DMS53 (cell line): Measurements from ENCODE around the gene SNCA.

ENCODE experiments used
- DNase-seq: peaks from one replicate; lab custom pipeline; 2025; lab: John Stamatoyannopoulos, UW

SNCA gene

DNA sequence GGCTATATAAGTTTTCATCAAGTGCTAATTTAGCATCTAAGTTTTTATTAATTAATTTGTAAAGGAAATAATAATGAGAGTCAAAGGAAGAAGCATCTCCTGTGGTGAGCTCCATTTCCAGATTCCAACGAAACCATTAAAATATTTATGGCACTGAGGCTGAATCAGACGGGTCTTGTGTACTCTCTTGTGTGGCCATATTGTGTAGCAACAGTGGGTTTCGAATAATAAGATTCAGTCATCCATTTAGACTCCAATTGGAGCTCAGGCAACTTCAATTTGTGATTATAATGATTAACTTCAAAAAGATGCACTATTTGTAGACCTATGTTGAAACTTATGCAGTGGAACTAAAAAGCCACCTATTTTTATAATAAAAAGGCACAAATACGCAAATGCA is 82.4 kb downstream of the SNCA start:
- no peak for DNase-seq

DNA sequence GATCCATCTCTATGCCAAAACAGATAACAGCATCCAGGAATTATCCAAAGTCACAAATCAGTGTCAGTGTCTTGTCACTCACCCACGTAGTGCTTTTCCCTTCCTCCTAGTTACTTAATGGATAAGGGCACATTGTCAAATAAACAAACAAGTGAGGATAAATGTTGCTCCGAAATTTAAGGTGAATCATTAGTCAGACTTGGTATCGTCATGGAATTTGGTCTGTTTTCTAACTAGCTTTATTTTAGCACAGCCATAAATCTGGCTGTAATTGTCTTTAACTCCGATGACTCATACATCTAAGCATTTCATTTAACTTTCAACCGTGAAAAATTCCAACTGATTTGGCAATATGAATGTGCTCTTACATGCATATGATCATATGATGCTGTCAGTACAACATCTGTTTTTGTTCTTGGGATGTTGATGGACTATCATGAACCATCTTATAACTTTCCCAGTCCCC is 83.3 kb downstream of the SNCA start:
- no peak for DNase-seq

DNA sequence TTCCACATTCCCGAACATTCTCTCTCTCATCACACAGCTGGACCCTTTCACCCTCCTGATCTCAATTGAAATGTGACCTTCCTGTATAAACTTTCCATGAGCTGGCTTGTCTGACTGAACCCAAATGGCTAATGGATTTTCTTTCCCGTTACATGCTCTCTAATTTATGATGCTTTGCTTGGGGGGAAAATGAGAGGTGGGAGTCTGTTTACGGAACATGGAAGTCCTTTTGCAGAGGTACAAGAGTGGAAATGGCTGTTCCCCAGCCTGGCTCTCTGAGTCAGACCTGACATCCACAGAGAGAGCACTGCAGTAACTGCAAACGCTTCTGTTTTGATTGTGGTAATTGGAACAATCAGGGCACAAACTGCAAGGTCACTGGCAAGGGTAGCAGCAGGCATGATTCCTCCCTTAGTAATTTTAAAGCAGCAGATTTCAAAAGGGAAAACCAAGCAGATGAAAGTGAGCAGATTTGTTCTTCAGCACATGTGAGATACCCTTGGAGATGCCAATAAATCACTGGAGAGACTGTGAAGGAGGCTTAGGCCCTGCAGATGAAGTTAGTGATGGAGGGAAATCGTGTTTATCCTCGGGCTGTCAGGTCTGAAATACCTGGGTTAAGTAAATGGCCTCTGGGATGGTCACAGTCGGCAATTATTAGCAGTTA is 83.9 kb downstream of the SNCA start:
- no peak for DNase-seq

DNA sequence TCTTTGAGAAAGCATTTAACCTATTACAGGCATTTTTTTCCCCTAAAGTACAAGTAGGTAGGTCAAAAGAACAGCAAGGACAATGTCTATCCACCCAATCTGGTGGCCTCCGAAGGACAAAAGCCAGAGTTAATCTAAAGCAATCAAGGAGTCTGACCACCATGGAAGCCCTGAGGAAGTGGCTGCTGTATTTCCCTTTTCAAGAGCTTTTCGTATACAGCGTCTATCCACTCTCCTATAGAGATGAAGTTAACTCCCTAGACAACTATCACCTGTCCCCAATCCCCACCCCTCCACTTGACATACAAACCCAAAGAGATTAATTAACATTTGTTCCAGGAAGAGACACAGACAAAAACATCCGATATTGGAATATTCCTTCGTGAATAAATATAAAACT is 85.5 kb downstream of the SNCA start:
- no peak for DNase-seq

DNA sequence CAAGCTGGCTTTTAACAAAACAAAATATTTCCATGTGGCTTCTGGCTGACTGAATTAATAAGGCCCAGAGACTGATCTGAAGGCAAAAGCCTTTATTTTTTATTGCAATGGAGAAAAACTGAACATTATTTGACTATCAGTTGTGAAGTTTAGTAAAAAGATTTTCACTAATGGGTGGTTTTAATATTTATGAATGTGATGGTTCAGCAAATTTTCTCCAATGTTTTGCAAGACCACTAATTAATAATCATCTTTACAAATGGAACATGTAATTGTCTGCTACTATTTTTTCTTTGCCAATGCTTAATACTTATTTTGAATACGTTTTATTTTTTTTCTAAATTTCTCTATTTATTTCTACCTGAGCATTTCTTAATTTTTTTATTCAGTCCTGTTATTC is 90.6 kb downstream of the SNCA start:
- no peak for DNase-seq

DNA sequence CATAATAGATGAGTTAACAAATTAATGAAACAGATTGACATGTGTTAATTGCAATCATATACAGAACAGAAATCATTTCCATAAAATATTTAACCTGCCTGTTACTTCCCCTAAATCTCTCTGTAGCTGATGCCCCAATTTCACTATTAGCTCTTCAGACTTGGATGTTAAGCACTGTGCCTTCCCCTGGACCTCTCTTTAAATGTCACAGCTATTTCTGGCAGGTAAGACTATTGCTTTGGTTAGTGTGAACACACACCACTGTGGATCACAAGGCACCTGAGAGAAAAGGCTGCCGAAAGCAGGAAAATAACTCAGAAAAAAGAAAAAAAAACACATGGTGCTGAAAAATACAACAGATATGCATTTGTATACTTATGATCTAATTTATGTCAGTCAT is 91.3 kb downstream of the SNCA start:
- no peak for DNase-seq

DNA sequence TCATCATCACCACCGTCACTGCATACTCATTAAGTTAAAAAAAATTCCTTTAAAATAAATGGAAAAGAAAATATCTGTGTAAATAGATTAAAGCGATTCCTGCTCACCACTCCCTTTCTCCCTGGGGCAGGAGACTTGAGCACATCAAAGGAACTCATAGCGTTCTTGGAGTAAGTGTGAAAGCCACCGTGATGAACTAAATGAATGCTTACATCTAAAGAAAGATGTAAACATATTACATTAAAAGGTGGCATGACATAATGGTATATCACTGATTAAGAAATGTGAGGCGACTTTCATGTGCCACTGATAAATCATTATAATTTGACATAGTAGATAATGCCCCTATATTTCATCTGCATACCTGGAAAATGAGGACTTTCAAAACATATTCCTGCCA is 92.0 kb downstream of the SNCA start:
- DNase-seq: no peak

DNA sequence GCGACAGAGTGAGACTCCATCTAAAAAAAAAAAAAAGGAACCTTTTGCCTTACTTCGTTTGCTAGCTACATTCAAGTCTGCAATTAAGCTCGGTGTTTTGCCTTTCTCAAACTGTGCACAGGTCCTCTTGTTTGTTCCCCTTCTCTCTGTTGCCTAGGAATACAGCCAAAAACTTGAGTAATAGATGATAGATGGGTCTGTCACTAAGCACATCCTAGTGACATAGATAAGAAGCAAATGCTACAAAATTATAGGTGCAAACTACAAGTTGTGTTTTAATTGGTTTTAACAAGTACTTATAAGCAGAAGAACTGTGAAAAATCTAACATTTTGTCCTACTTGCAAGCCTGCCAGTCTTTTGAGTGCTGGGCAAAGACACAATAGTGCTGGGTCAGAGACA is 95.2 kb downstream of the SNCA start:
- DNase-seq: no peak

DNA sequence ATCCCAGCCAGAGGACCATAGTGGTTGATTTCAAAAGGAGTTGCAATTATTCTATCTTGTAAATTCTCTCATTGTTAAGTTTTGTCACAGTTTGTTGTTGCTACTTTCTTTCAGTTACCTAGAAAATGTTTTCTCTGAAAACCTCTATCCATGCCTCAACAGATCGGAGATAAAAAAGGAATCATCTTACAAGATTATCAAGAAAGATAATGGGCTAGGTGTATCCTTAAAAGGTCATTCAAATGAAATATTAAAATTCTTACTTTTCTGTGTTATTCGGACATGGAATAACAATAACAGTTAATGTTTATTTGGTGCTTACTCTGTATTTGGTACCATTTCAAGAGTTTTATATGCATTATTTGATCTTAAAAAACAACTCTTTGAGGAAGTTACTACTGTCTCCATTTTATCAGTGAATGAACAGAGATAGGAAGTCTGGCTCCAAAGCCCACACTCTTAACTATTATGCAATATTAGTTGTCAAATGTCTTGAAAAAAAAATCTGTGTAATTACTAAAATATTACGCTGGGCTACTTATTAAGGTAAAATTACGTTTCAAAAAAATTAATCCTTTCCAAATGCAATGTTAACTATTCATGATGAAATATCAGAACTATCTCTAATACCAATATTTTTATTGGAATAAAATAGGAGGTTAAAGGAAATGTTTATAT is 97.5 kb downstream of the SNCA start:
- no peak for DNase-seq

DNA sequence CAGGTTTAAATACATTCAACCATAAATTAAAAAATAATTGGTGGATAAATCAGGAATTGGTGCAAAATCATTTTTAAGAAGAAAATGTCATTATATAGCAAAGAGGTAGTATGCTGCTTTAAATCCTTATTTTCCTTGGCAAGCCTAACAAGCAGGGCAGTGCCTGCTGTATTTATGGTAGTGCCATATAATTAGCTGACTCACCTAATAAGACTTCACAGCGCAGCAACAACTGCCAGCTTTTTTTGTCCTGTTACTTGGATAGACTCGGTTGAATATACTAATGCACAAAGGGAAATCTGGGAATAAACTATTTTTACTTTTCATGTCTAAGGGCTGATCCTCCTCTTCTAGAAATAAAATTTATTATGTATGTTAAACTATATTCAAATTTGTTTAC is 99.1 kb downstream of the SNCA start:
- no peak for DNase-seq

DNA sequence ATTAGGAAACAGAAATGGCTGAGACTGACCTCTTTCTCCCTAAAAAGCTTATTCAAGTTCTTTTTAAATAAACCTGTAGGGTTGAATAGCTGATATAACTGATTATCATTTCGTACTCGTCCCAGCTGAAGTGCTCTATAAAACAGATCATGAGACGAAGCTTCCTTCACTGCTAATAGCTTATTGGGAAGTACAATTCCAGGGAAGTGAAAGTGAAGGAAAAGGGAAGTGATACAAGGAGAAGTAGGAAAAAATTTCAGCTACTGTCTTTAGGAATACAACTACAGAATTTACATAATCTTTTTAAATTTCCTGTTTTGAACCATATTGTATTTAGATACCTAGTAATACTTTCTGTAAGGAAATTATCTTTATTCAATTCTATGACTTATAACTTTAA is 103.0 kb downstream of the SNCA start:
- DNase-seq: no peak

DNA sequence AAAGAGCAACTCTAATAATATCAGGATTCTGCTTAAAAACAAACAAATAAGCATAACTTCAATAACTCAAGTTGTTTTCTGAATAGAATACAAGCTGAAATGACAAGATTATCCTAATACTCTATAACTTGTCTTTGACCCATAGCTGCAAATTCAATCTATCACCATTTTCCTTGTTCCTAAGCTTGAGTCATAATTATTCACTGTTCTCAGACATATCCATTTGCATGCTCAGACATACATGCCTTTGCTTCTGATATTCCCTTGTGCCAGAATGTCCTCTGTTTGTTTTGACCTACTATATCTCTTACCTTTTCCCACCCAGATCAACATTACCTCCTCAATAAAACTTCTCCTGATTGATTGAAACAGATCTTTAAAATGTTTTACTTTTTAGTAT is 109.7 kb downstream of the SNCA start:
- no peak for DNase-seq

DNA sequence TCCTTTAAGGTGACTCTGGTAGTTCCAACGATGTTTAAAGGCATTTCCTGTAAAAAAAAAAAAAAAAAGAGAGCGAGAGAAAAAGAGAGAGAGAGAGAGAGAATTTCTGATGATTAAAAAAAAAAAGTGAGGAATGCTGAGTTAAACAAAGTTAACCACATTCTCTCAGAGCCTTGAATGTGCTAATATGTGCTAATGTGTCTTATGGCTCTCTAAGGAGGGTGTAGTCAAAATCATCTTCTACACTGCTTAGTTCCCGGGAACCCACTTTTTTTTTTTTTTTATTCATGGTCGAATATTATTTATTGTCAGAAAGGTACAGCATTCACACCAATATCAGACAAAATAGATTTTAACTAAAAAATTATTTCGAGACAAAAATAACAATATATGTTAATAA is 111.7 kb downstream of the SNCA start:
- DNase-seq: no peak

DNA sequence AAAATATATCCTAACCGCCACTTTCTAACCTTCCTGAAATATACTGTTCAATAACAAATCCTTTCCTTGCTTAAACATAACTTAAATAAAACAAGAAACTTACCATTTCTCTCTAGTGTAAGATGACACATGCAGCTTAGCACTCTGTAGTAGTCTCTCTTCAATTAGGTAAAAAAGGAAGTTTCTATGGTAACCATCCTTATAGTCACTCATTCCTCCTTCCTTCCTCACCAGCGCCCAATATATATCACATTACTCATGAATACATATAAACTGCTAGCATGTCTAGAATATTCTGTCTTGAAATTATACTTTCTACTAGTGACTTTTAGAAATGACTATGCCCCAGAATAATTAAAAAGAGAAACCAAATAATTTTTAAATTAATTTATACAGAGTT is 112.2 kb downstream of the SNCA start:
- DNase-seq: no peak

DNA sequence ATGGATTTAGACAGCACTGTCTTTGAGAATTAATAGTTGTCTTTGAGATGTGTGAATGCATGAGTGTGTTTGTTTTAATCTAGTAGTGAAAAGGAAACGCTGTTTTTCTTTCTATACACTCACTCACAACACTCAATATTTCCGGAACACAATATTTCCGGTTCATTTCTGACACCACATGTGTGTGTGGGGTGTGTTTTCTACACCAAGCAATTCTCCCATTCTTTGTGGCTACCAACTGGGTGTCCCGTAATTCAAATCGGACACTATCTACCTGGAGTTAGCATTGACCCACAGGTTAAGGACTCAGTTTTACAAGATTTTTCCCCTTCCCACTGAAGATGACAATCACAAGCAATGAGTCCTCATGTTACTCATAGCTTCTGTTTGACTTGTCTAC is 113.9 kb downstream of the SNCA start:
- no peak for DNase-seq

DNA sequence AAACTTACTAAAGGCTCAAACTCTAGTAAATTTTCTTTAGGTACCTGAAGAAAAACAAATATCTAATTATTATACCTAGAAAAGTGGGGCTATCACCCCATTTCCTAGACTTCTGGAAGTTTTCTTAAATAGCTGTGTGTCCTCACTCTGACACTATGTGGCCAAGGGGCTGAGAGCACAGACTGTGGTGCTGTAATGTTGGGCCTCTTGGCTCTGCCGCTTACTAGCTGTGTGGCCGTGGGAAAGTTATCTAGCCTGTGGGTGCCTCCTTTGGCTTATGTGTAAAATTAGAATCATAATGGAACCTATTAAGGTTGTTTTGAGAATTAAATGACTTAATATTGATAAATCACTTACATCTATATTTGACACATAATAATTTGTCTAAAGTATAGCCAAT is 114.4 kb downstream of the SNCA start:
- no peak for DNase-seq

DNA sequence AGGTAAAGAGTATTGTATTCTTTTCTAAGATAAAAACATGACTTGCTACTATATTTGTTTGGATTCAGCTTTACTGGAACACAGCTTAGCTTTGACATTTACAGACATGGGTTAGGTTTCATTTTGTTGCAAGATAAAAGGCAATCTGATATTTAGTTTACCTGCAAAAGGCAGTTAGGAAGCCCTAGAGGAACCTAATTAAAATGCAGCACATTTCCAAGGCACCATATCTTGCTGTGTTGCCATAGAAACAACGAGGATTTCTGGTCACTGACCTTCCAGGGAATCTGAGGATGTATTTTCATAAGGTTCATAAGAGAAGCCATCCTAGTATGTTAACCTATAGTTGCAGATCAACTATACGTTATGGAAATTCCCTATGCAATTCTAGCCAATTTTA is 116.0 kb downstream of the SNCA start:
- DNase-seq: peak; percentile 1

DNA sequence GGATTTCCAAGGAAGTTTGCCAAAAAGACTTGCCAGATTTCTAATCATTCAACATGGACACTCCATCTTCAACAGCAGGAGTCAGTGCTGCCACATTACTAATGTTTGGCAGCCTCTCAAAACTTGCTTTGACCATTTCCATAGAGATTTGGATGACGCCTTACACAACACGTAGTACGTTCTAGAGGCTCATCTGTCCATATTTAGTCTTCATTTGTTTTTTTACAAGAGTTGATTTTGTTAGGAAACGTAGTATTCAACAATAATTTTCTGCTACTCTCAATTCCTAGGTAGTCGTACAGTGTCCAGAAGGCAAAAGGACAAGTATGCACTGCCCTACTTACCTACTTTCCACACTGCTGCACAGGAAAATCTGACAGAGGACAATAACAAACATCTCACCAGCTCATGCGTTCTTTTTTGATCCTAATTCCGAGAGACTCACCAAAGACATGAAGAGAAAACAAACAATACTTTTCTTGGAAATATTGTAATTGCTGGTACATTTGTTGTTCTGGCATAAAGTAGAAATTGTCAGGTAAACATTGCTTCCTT is 117.3 kb downstream of the SNCA start:
- no peak for DNase-seq

DNA sequence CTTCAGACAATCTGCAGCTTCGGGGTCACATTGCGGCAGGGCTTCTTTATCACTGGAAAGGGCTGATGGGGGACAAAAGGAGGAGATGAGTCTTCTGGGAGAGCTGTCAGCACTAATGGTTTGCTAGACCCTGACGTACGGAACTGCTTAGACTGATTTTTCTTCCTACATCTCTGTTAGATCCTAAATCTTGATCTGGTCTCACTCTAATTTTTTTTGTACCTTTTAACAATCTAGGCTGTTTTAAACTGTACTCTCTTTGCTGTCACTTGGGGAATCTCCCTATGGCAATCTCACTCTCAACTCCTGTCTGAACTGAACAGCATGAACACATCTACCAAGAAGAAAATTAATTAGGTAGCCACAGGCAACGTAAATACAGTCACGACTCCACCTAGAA is 120.1 kb downstream of the SNCA start:
- DNase-seq: no peak

DNA sequence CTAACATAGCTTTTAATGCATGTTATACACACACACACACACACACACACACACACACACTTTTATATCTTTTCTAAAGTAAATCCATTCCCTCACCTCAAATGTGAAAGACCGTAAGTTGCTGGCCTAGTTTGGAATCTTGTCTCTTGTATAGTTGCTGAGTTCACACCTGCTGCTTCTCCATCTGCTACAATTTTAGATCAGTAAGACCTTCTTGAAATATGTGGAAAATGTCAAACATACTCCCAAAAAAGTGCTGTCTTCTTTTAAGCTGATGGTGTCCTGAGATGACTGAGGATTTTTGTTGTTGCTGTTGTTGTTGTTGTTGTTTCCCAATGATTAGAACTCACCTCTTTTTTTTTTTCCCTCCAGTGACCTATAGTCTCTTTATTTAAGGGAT is 121.3 kb downstream of the SNCA start:
- DNase-seq: no peak

DNA sequence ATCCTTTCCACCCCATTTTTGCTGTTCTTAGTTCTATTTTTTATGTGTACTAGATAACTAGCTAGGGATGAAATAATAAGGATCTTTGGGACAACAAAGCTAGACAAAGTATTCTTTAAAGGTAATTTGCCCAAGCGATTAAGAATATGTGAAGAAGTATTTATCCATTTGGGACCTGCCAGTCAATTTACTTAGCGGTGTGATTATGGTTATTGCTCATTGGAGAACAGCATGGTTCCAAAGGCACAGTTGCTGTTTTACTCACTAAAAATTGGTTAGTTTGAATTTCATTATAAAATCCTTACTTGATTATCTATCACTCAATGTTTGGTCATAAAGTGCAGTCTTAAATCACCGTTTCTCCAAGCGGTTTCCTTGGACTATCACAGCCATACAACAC is 124.1 kb downstream of the SNCA start:
- DNase-seq: no peak

DNA sequence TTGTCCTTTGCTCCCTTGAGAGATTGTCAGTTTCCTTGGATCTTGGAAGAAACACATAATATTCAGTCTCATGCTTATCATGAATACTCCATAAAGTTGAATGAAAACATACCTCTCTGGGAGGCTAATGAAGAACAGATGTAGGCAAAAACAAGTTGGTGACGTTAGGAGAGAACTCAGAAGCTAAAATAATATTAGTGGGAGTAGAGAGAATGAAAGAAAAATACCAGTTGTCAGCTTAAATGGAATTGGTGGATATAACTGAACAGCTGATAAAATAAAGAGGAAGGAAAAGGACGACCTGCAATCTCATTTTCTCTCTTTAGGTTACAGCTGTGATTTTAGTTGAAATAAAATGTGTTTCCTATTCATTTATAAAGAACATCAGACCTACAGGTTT is 124.8 kb downstream of the SNCA start:
- DNase-seq: no peak

DNA sequence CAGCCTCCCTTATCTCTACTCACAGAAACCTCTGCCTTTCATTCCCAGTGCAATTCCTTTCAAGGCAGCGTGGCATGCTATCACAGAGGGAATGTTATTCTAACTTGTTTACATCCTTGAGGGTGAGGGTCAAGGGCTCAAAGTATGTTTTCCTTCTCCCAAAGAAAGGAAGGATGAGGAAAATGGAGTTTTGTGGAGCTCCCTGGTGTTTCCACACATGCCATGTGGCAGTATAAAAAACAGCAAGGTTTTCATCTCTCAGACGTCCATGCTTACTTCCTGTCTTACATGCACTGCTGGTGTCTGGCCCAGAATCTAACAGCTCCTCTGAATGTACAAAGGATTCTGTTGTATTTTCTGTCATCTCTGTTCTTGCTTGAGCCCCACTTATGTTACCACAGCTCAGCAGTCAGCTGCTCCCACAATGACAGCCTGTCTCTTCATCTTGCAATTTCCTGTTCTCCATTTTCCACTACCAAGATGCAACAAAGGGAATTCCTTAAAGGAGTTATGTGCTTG is 128.0 kb downstream of the SNCA start:
- DNase-seq: no peak

DNA sequence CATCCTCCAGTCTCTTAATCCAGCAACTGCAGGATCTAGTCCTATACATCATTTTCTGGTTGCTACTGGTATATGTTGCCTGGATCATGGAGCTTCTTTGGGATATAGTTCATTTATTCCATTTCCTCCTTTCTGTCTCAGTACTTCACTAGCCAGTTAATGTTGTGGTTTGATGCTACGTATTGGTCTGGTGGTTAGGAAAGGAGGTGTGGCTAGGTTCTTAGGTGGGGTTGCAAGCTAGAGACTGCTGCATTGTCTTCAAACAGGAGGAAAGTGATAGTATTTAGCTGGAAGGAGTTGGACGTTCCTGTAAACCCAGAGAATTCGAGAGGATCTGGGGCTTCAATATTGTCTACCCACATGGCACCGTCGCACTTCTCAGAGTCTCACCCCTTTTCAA is 129.5 kb downstream of the SNCA start:
- DNase-seq: no peak
